Measurements from ENCODE around the gene WSB1.
"Not testable (repeated sequence)": the region's sequence is repeated elsewhere in the genome, so short reads cannot be mapped to it uniquely, and the experiment has no call there.

Gene WSB1

GRCh38 chr17:27315322-27315721 is 21.4 kb downstream of the WSB1 start:
- peak in 22 of 56 donors; percentile 6 to 71 (median 22) for DNase-seq

GRCh38 chr17:27315796-27316465 is 22.0 kb downstream of the WSB1 start:
- DNase-seq: no peak

GRCh38 chr17:27318228-27318627 is 24.3 kb downstream of the WSB1 start:
- DNase-seq: no peak

GRCh38 chr17:27318633-27319032 is 24.7 kb downstream of the WSB1 start:
- no peak for DNase-seq

GRCh38 chr17:27319541-27320221 is 25.8 kb downstream of the WSB1 start:
- peak in 42 of 56 donors; percentile 12 to 77 (median 48) for DNase-seq

- no peak for DNase-seq
These were observed 26.3 kb downstream of the WSB1 start for GRCh38 chr17:27320222-27320560.

GRCh38 chr17:27321372-27321771 is 27.5 kb downstream of the WSB1 start:
- no peak for DNase-seq

GRCh38 chr17:27322026-27322425 is 28.1 kb downstream of the WSB1 start:
- no peak for DNase-seq

GRCh38 chr17:27322690-27323508 is 29.0 kb downstream of the WSB1 start:
- no peak for DNase-seq

- DNase-seq: no peak
These were observed 29.8 kb downstream of the WSB1 start for GRCh38 chr17:27323538-27324215.

GRCh38 chr17:27324771-27325339 is 30.9 kb downstream of the WSB1 start:
- no peak for DNase-seq

- DNase-seq: no peak
These were observed 32.1 kb downstream of the WSB1 start for GRCh38 chr17:27326051-27326450.

- no peak for DNase-seq
These were observed 32.7 kb downstream of the WSB1 start for GRCh38 chr17:27326585-27326984.

GRCh38 chr17:27327397-27327796 is 33.5 kb downstream of the WSB1 start:
- DNase-seq: no peak

- no peak for DNase-seq
These were observed 34.0 kb downstream of the WSB1 start for GRCh38 chr17:27327871-27328270.

GRCh38 chr17:27328686-27329085 is 34.8 kb downstream of the WSB1 start:
- DNase-seq: not testable (repeated sequence)

GRCh38 chr17:27329146-27329805 is 35.4 kb downstream of the WSB1 start:
- DNase-seq: no peak

- DNase-seq: no peak
These were observed 38.1 kb downstream of the WSB1 start for GRCh38 chr17:27332047-27332393.

GRCh38 chr17:27332485-27333409 is 38.8 kb downstream of the WSB1 start:
- DNase-seq: peak; percentile 76 to 99 (median 96)
